K562 (cell line): Measurements from ENCODE around the gene CD74. TPM values are rescaled to one million over a fixed set of nuclear protein-coding genes. Genes with fewer than 3 reads are reported as not detected.
"Not testable (repeated sequence)": the region's sequence is repeated elsewhere in the genome, so short reads cannot be mapped to it uniquely, and the experiment has no call there.

ENCODE experiments used
- ATAC-seq: fragments of 200-7000 bp; cut with Tn5 transposase; 3 replicates; pipeline ENCODE4 v1.9.1; 2020; ENCODE audit warnings: moderate library complexity
- BruUV-seq: library from RNA; stranded (reverse); fragments of 400-500 nt; replicated peaks from 2 replicates; lab custom pipeline; 2021; lab: Mats Ljungman, UMichigan
- CTCF ChIA-PET: fragments of 300-600 bp; formaldehyde crosslinking; extraction: SDS; loops from one replicate; lab custom pipeline; 2021; ENCODE audit warnings: low intra/inter-chr PET ratio; lab: Yijun Ruan, JAX
- POLR2A ChIA-PET: fragments of 300-600, 350-650 bp; sonication (Branson Sonifier 250); formaldehyde crosslinking; extraction: SDS; loops from one replicate; lab custom pipeline; 2021; ENCODE audit warnings: antibody characterized with exemption, inconsistent platforms; lab: Yijun Ruan, JAX
- DNase-seq, 4 experiments: peaks; one replicate each; pipeline versions ENCODE4 v3.0.0 to v3.0.0-alpha.2; 2011 to 2018; ENCODE audit warnings: low spot score in 3 of 4, mixed read lengths in 3 of 4; ENCODE audit errors: extremely low read depth in 1 of 4
- FAIRE-seq: peaks from 2 replicates; lab custom pipeline; 2011; peaks lifted over from hg19 to GRCh38; lab: Jason Lieb, UNC
- H2AFZ ChIP-seq: 2 replicates; pipeline ENCODE4 v1.6.0; 2011; ENCODE audit warnings: low read depth, low read length, control low read depth, inconsistent platforms
- H3K27ac ChIP-seq: fragments of 200-600 bp; 3 replicates; pipeline ENCODE4 v1.8.0; 2011; ENCODE audit warnings: low read depth, mild to moderate bottlenecking, control low read depth, inconsistent platforms, low read length, moderate library complexity, mixed read lengths; ENCODE audit errors: extremely low read depth
- H3K27me3 ChIP-seq, 2 experiments: fragments of 300-600 bp in 1 of 2; 2 replicates in 1 of 2; 3 replicates in 1 of 2; pipeline versions ENCODE4 v1.6.0 to v1.8.0; 2011; ENCODE audit warnings: inconsistent platforms in 2 of 2, low read length in 2 of 2, mild to moderate bottlenecking in 1 of 2, mixed read lengths in 1 of 2, moderate library complexity in 1 of 2; ENCODE audit not compliant: control insufficient read depth in 2 of 2, insufficient read depth in 2 of 2
- H3K36me3 ChIP-seq: fragments of 300-600 bp; 3 replicates; pipeline ENCODE4 v1.8.0; 2011; ENCODE audit warnings: mild to moderate bottlenecking, low read length, inconsistent platforms; ENCODE audit not compliant: control insufficient read depth, insufficient read depth
- H3K4me1 ChIP-seq, 2 experiments: fragments of 200-600 bp in 1 of 2; replicated peaks in 1 of 2; 2 replicates in 1 of 2; 3 replicates in 1 of 2; pipeline versions ENCODE4 v1.5.1 to v1.8.0; 2011; ENCODE audit warnings: inconsistent platforms in 2 of 2, low read length in 2 of 2, mild to moderate bottlenecking in 1 of 2, mixed read lengths in 1 of 2, moderate library complexity in 1 of 2; ENCODE audit not compliant: control insufficient read depth in 2 of 2, insufficient read depth in 2 of 2
- H3K4me2 ChIP-seq: 2 replicates; pipeline ENCODE4 v1.6.1; 2011; ENCODE audit warnings: low read length, control low read depth, inconsistent platforms, mixed read lengths; ENCODE audit not compliant: insufficient read depth
- H3K4me3 ChIP-seq: fragments of 200-600 bp; sonication (generic), shearing (Covaris generic); 2 replicates; pipeline ENCODE4 v1.5.1; 2016; ENCODE audit warnings: control low read depth, inconsistent platforms
- H3K79me2 ChIP-seq: fragments of 200-600 bp; 3 replicates; pipeline ENCODE4 v1.8.0; 2011; ENCODE audit warnings: low read length, inconsistent platforms; ENCODE audit not compliant: control insufficient read depth, insufficient read depth
- H3K9ac ChIP-seq, 2 experiments: 2 replicates each; pipeline versions ENCODE4 v1.6.0 to v1.6.1; 2011; ENCODE audit warnings: low read depth in 2 of 2, low read length in 2 of 2, control low read depth in 1 of 2, inconsistent platforms in 1 of 2, mild to moderate bottlenecking in 1 of 2, mixed read lengths in 1 of 2; ENCODE audit not compliant: insufficient read depth in 1 of 2
- H3K9me1 ChIP-seq: one replicate; pipeline ENCODE4 v1.6.0; 2011; ENCODE audit warnings: inconsistent platforms, mild to moderate bottlenecking, low read length, moderate library complexity; ENCODE audit not compliant: control insufficient read depth, insufficient read depth
- H3K9me3 ChIP-seq: replicated peaks from 2 replicates; pipeline ENCODE4 v1.5.1; 2011; ENCODE audit warnings: low read depth, low read length, inconsistent platforms; ENCODE audit not compliant: control insufficient read depth, insufficient read depth
- H4K20me1 ChIP-seq: replicated peaks from 2 replicates; pipeline ENCODE4 v1.6.1; 2011; ENCODE audit warnings: low read length, inconsistent platforms, mixed read lengths; ENCODE audit not compliant: control insufficient read depth, insufficient read depth
- E2F1 ChIP-seq: sonication (generic); formaldehyde crosslinking; IDR thresholded peaks from 2 replicates; pipeline ENCODE4 v1.8.1; 2023; ENCODE audit warnings: mild to moderate bottlenecking, missing genetic modification reagents, moderate library complexity
- GATAD2B ChIP-seq: fragments of 450-650 bp; IDR thresholded peaks from 2 replicates; pipeline ENCODE4 v1.6.1; 2017; ENCODE audit warnings: mild to moderate bottlenecking, borderline replicate concordance
- NR2C2 ChIP-seq, 2 experiments: fragments of 200-800 bp in 1 of 2; sonication (Bioruptor generic) in 1 of 2; sonication (generic) in 1 of 2; formaldehyde crosslinking in 1 of 2; IDR thresholded peaks; 2 replicates each; pipeline versions ENCODE4 v1.6.1 to v1.8.0; 2016 to 2022; ENCODE audit warnings: mild to moderate bottlenecking in 1 of 2, missing compliant biosample characterization in 1 of 2, missing genetic modification characterization in 1 of 2, missing genetic modification reagents in 1 of 2
- ZNF121 ChIP-seq: sonication (generic); formaldehyde crosslinking; conservative IDR thresholded peaks from 2 replicates; pipeline ENCODE4 v1.8.0; 2022; ENCODE audit warnings: missing genetic modification reagents
- ZNF586 ChIP-seq: fragments of 450-650 bp; formaldehyde crosslinking; conservative IDR thresholded peaks from 2 replicates; pipeline ENCODE4 v1.4.0; 2020; ENCODE audit warnings: mild to moderate bottlenecking, moderate library complexity
- WGBS: fragments of 100-300 bp; shearing (Covaris generic); methylation state at CpG from one replicate; pipeline ENCODE4 v1.1.6; 2016; ENCODE audit warnings: low coverage, mixed read lengths; ENCODE audit not compliant: insufficient coverage; ENCODE audit errors: missing lambda C conversion rate; 5-methylcytosine and 5-hydroxymethylcytosine counted together
- in situ Hi-C: fragments of 300-500 bp; cut with MboI; formaldehyde crosslinking; loops from 4 replicates; pipeline ENCODE4 v1.15.0; 2018; ENCODE audit warnings: inconsistent platforms, mixed read lengths
- intact Hi-C: fragments of 100-400 bp; cut with micrococcal nuclease; formaldehyde crosslinking; loops from 2 replicates; pipeline ENCODE4 v1.14.2; 2022
- polyA plus RNA-seq, 8 experiments: library from polyadenylated mRNA; depleted of rRNA in 4 of 8; stranded (reverse) in 5 of 8; unstranded in 3 of 8; fragments of >200 nt; fragmentation: Nextera tagmentation in 2 of 8; fragmentation: Illumina TruSeq in 1 of 8; extraction: Ambion mirVana in 2 of 8; extraction: Trizol in 1 of 8; gene quantifications; 2 replicates each; pipeline versions ENCODE4 v1.2.1 to v1.2.3, GENCODE V29; 2011 to 2014; ENCODE audit warnings: inconsistent platforms in 1 of 8, missing spikeins in 1 of 8
- total RNA-seq, 7 experiments: library from RNA; depleted of rRNA in 6 of 7; stranded (reverse); fragments of >200 nt in 6 of 7; fragmentation: Illumina TruSeq in 2 of 7; extraction: Trizol in 2 of 7; gene quantifications; 2 replicates each; pipeline versions ENCODE4 v1.2.1 to v1.2.3, GENCODE V29; 2011 to 2021; ENCODE audit warnings: low replicate concordance in 1 of 7

Gene CD74
- total and polyA plus RNA-seq, 9 of the 15 experiments (the other 6 are each of a cell fraction or from before 2014, with no cell fraction given) = 0.07 to 4.8 (median 0.32) TPM

GRCh38 chr5:150419630-150420270 is 7.0 kb upstream of the CD74 start (continued):
- TF ChIP-seq NR2C2 (CRISPR knock-in tag; IDR thresholded peaks at IDR 0.05) (no peak), NR2C2 (tag; IDR thresholded peaks at IDR 0.05) (no peak), GATAD2B (no peak), ZNF586 (CRISPR knock-in tag) (no peak), E2F1 (CRISPR knock-in tag) (no peak)

GRCh38 chr5:150413902-150414790 is 1.4 kb upstream of the CD74 start:
- H3K4me1 ChIP-seq, H3K9me1 ChIP-seq, ATAC-seq, H3K27me3 ChIP-seq, H4K20me1 ChIP-seq, H3K4me2 ChIP-seq, BruUV-seq, H3K4me3 ChIP-seq, H3K27ac ChIP-seq, FAIRE-seq, CTCF ChIA-PET, H3K36me3 ChIP-seq, H3K79me2 ChIP-seq, H3K9ac ChIP-seq, DNase-seq, H3K9me3 ChIP-seq, intact Hi-C loops, in situ Hi-C loops: not testable (repeated sequence)
- TF ChIP-seq ZNF121 (CRISPR knock-in tag) = 0 out of 2 replicates have a peak, but pooled peaks have one; percentile 6
- H2AFZ ChIP-seq = 0 out of 2 replicates have a peak overlapping the region, but pooled peaks have one; percentile 0
- POLR2A ChIA-PET = interaction anchor here (1.2 kb wide), 1 partner anchor 8 kb away, joined by 3 read pairs; no protein-coding TSS in a partner anchor
- WGBS = 36% methylated on average over 15 of the region's 16 CpGs
